Measurements from ENCODE around the gene VWA3A. TPM values are rescaled to one million over a fixed set of nuclear protein-coding genes. Genes with fewer than 3 reads are reported as not detected.
"Not testable (repeated sequence)": the region's sequence is repeated elsewhere in the genome, so short reads cannot be mapped to it uniquely, and the experiment has no call there.

VWA3A gene
- total and polyA plus RNA-seq, 2 of the 4 experiments (the other 2 are of a cell fraction) = not detected

DNA sequence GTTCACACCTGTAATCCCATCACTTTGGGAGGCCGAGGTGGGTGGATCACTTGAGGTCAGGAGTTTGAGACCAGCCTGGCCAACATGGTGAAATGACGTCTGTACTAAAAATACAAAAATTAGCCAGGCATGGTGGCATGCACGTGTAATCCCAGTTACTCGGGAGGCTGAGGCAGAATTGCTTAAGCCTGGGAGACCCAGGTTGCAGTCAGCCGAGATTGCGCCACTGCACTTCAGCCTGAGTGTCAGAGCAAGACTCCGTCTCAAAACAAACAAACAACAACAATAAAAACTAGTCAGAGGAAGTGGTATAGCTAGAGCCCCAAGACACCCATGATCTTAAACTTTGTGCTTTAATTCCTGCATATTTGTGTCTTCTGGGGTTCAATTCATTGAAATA is 60.7 kb downstream of the VWA3A start:
- H3K9me3 ChIP-seq (ENCODE audit: control insufficient read depth, insufficient read depth, low read length); H3K36me3 ChIP-seq (ENCODE audit: control insufficient read depth, insufficient read depth, low read length); H3K23ac ChIP-seq (ENCODE audit: low read depth, low read length); H3K4me3 ChIP-seq (ENCODE audit: insufficient read depth, low read depth, low read length); H3K14ac ChIP-seq (replicated peaks; ENCODE audit: low read depth, low read length); H2BK5ac ChIP-seq (ENCODE audit: low read depth, low read length, poor library complexity, severe bottlenecking); H3K9ac ChIP-seq (ENCODE audit: low read depth, low read length); H4K5ac ChIP-seq (ENCODE audit: low read depth, low read length); H3K56ac ChIP-seq (ENCODE audit: extremely low read depth, insufficient read depth, low read length); H3K4me1 ChIP-seq (ENCODE audit: control insufficient read depth, insufficient read depth, low read length); H2AK9ac ChIP-seq (replicated peaks; ENCODE audit: low read depth, low read length, poor library complexity); BruUV-seq (replicated peaks); H3K4ac ChIP-seq (ENCODE audit: low read depth, low read length); POLR2A ChIA-PET (ENCODE audit: unreplicated experiment); H2BK15ac ChIP-seq (ENCODE audit: low read depth, low read length); intact Hi-C loops (cut with micrococcal nuclease); H2BK120ac ChIP-seq (ENCODE audit: low read depth, low read length); dilution Hi-C loops (cut with HindIII; ENCODE audit: low sequenced_read_pairs, unreplicated experiment); H3K79me1 ChIP-seq (ENCODE audit: low read depth in 1 of 2, low read length in 2 of 2); H2BK20ac ChIP-seq (ENCODE audit: low read depth, low read length); H4K91ac ChIP-seq (ENCODE audit: insufficient read depth, low read depth, low read length); H4K20me1 ChIP-seq (ENCODE audit: insufficient read depth, low read length); H3K27ac ChIP-seq (ENCODE audit: insufficient read depth, low read length); CTCF ChIA-PET; H3K4me2 ChIP-seq (ENCODE audit: low read depth, low read length); H3K9me1 ChIP-seq (ENCODE audit: insufficient read depth, low read length); in situ Hi-C loops (cut with MboI; ENCODE audit: low sequenced_read_pairs); H4K8ac ChIP-seq (ENCODE audit: low read depth in 2 of 2, low read length in 2 of 2); H2AFZ ChIP-seq (replicated peaks; ENCODE audit: low read length, poor library complexity); ATAC-seq (ENCODE audit: low read depth); DNase-seq; H2AK5ac ChIP-seq (ENCODE audit: low read depth, low read length); H3K18ac ChIP-seq (ENCODE audit: low read depth, low read length): not testable (repeated sequence)
- peaks cover 11% of the 10 kb centered on the region for H3K27me3 ChIP-seq (ENCODE audit: control insufficient read depth, insufficient read depth, low read length)
- 68% methylated on average over 4 of the region's 7 CpGs; no CpG with 5 or more reads in 1 of the 2 experiments for WGBS, 2 experiments (ENCODE audit: extremely low coverage in 2 of 2, insufficient read length in 1 of 2)

All from IMR-90 (cell line).